Osteocyte (in vitro differentiated cells): ENCODE measurements around the gene SCIN. TPM values are rescaled to one million over a fixed set of nuclear protein-coding genes. Genes with fewer than 3 reads are reported as not detected.

Source experiments
- DNase-seq: peaks from one replicate; pipeline ENCODE4 v3.0.0; 2021; ENCODE audit warnings: mixed read lengths; ENCODE audit not compliant: unreplicated experiment; ENCODE audit errors: extremely low spot score
- H3K27ac Mint-ChIP-seq: one replicate; pipeline ENCODE4 v1.8.0; 2021; ENCODE audit warnings: mild to moderate bottlenecking, mixed read lengths; ENCODE audit not compliant: unreplicated experiment
- H3K27me3 Mint-ChIP-seq: one replicate; pipeline ENCODE4 v1.8.0; 2021; ENCODE audit warnings: mixed read lengths; ENCODE audit not compliant: unreplicated experiment
- H3K36me3 Mint-ChIP-seq: one replicate; pipeline ENCODE4 v1.8.0; 2021; ENCODE audit warnings: mixed read lengths; ENCODE audit not compliant: unreplicated experiment
- H3K4me1 Mint-ChIP-seq: one replicate; pipeline ENCODE4 v1.8.0; 2021; ENCODE audit warnings: mixed read lengths; ENCODE audit not compliant: unreplicated experiment
- H3K4me3 Mint-ChIP-seq: one replicate; pipeline ENCODE4 v1.8.0; 2021; ENCODE audit warnings: mild to moderate bottlenecking, moderate library complexity, mixed read lengths; ENCODE audit not compliant: unreplicated experiment
- H3K9me3 Mint-ChIP-seq: one replicate; pipeline ENCODE4 v1.8.0; 2021; ENCODE audit warnings: mixed read lengths; ENCODE audit not compliant: unreplicated experiment
- CTCF ChIP-seq: fragments of 200-600 bp; sonication (generic); IDR thresholded peaks from 2 replicates; pipeline ENCODE4 v1.5.0; 2021; ENCODE audit warnings: antibody characterized with exemption, mild to moderate bottlenecking, moderate library complexity
- total RNA-seq: library from RNA; stranded (reverse); gene quantifications from 2 replicates; pipeline ENCODE4 v1.2.1, GENCODE V29; 2021

The SCIN gene
- total RNA-seq, 1 donor from 2014 or later, result 1.6 TPM

- no peak for TF ChIP-seq CTCF
- no peak for DNase-seq
- H3K27me3 Mint-ChIP-seq, result peaks cover 8% of the 10 kb centered on the region
- H3K27ac Mint-ChIP-seq, result no peak overlapping the region
- H3K4me3 Mint-ChIP-seq, result no peak overlapping the region
- peaks cover 3% of the 10 kb centered on the region for H3K4me1 Mint-ChIP-seq
- no peaks in the 10 kb centered on the region for H3K9me3 Mint-ChIP-seq
- H3K36me3 Mint-ChIP-seq, result no peaks in the 10 kb centered on the region
Observed at GRCh38 chr7:12623223-12623622, 52.7 kb downstream of the SCIN start.

- Mint-ChIP-seq H3K36me3 (no peaks in the 10 kb centered on the region), H3K4me3 (no peak overlapping the region), H3K9me3 (no peaks in the 10 kb centered on the region), H3K4me1 (peaks cover 3% of the 10 kb centered on the region), H3K27ac (no peak overlapping the region), H3K27me3 (peaks cover 8% of the 10 kb centered on the region)
- peak; percentile 80 for TF ChIP-seq CTCF
- DNase-seq, result no peak
Observed at GRCh38 chr7:12623885-12624498, 53.5 kb downstream of the SCIN start.

- no peak for DNase-seq
- peaks cover 6% of the 10 kb centered on the region for H3K4me1 Mint-ChIP-seq
- H3K27ac Mint-ChIP-seq, result no peak overlapping the region
- no peak for TF ChIP-seq CTCF
- no peak overlapping the region for H3K4me3 Mint-ChIP-seq
- no peaks in the 10 kb centered on the region for H3K36me3 Mint-ChIP-seq
- no peaks in the 10 kb centered on the region for H3K9me3 Mint-ChIP-seq
- H3K27me3 Mint-ChIP-seq, result peaks cover 8% of the 10 kb centered on the region
Observed at GRCh38 chr7:12625836-12626235, 55.3 kb downstream of the SCIN start.

DNA sequence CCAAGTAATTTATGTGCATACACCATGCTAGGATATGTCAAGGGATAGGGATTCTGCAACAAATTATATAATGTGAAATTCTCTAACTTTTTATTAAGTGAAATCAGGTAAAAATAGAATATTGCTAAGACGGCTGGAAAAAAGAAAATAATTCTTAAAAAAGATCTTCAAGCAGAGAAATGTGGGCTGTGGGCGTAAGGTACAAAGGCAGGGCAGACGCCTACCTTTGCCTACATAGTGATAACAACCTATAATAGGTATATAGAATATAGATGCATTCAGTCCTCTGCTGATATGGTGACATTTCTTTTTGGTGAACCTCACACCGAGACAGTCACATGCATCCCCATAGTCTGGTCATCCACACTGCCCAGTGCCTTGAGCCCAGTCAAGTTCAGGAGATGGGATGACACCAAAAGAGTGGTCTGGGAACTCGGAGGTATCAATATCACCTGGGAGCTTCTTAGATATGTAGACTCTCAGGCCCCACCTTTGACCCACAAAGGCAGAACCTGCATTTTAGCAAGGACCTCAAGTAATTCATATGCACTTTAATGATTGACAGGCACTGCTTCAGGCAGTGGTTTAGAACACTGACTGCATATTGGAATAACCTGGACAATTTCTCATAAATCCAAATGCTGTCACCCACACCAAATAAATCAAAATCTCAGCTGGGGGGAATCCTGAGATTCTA, 59.4 kb downstream of the SCIN start:
- peaks cover 8% of the 10 kb centered on the region for H3K27me3 Mint-ChIP-seq
- no peak for TF ChIP-seq CTCF
- no peaks in the 10 kb centered on the region for H3K36me3 Mint-ChIP-seq

DNA sequence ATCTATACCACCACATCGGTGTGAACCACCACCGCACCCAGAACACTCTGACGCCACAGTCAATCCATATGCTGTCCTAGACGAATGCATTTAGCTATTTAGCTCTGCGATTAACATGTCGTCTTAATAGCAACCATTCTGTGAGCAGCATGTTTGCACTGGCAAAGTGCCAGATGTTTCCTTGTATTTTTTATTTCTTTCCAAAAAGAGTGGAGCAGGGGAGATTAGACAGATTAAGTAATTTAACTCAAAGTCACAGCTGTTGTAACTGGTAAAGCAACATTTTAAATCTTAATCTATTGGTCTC, 59.9 kb downstream of the SCIN start:
- no peaks in the 10 kb centered on the region for H3K36me3 Mint-ChIP-seq

More for the DNA sequence above, 59.4 kb downstream of the SCIN start:
- no peak overlapping the region for H3K4me3 Mint-ChIP-seq
- H3K9me3 Mint-ChIP-seq, result no peaks in the 10 kb centered on the region
- peaks cover 3% of the 10 kb centered on the region for H3K4me1 Mint-ChIP-seq
- no peak overlapping the region for H3K27ac Mint-ChIP-seq
- no peak for DNase-seq

More for the DNA sequence above, 59.9 kb downstream of the SCIN start:
- Mint-ChIP-seq H3K27me3 (peaks cover 8% of the 10 kb centered on the region), H3K4me1 (peaks cover 3% of the 10 kb centered on the region), H3K27ac (no peak overlapping the region), H3K9me3 (no peaks in the 10 kb centered on the region), H3K4me3 (no peak overlapping the region)
- no peak for DNase-seq
- TF ChIP-seq CTCF, result no peak
